Activated CD4-positive, alpha-beta T cell treated with anti-CD3 and anti-CD28 coated beads for 24 hours (primary cell): ENCODE data around the gene CACNA2D1.
"Not testable (repeated sequence)": the region's sequence is repeated elsewhere in the genome, so short reads cannot be mapped to it uniquely, and the experiment has no call there.

Source experiments
- DNase-seq, 2 donors: peaks; one replicate each; pipeline ENCODE4 v3.0.0-alpha.2; 2020; ENCODE audit warnings: low read depth in 2 of 2

Gene CACNA2D1

GRCh38 chr7:82172017-82172416, 271.6 kb downstream of the CACNA2D1 start:
- no peak for DNase-seq

GRCh38 chr7:82167558-82168314, 275.8 kb downstream of the CACNA2D1 start:
- DNase-seq = no peak

DNA sequence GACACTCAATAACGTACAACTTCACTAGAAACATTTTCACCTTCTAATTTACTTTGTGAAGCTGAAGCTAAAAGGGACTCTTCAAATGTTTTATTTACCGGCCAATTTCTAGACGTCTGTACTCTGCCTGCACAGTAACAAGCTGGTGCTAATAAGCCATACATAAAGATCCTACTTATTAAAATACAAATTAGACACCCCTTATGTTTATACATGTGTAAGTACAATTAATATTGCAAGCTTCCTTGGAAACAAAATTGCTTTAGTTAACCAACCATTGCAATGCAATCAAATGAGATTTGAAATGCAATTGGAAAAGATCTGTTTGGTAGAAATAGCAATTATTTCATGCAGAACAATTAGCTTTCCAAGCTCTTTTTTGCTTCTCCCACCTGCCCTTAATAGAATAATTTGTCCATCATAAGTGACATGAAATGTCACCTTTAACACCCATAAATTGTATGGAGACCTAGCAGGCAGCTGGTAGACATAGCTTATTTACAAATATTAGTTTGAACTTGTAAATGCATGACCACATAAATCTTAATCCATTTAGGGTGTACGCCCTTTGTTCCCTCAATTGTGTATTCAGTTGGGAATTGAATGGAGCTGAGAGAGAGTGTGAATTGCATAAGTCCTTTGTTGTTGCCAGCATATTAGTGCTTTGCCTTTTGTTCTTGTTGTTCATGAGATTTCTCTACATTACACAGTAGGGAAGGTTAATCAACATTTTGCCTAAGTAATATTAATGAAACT, 277.1 kb downstream of the CACNA2D1 start:
- DNase-seq = no peak

- DNase-seq = no peak
These were observed 278.8 kb downstream of the CACNA2D1 start for GRCh38 chr7:82164813-82165212.

- no peak for DNase-seq
These were observed 279.2 kb downstream of the CACNA2D1 start for GRCh38 chr7:82164410-82164809.

DNA sequence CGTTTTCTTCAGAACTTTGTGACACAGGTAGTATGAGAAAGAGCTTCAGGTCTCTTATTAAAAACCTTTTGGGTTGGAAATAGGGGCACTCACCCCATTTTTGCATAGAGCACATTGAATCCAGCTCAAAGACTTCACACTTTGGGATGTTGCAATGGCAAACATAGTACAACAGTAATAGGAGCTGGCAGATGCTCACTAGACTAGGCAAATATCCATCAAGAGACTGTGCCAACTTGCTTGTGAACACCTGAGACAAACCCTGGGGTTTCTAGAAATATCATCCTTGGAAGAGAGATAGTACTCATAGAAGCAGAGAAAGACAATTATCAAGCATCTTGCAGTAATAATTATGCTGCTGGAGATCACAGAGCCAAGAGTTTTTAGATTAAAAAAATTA, 280.0 kb downstream of the CACNA2D1 start:
- DNase-seq = no peak

- DNase-seq = no peak
These were observed 281.3 kb downstream of the CACNA2D1 start for GRCh38 chr7:82162289-82162688.

DNA sequence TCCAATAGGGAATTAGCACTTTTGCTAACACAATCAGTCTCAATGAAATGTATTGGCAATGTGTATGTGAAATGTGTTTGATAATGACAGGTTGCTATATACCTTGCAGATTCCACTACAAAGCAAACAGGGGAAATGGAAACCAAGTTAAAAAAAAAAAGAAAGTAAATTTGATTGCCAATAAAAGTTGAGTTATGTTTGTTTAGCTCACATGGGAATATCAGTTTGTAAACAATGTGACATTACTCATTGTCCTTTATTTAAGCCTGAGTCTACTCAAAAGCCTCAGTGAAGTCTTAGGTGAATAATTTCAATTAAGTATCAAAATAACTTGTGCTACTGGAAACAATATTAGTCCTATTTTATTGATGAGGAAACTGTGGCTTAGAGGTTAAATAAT, 285.2 kb downstream of the CACNA2D1 start:
- no peak for DNase-seq

GRCh38 chr7:82156893-82157292, 286.7 kb downstream of the CACNA2D1 start:
- DNase-seq = no peak

DNA sequence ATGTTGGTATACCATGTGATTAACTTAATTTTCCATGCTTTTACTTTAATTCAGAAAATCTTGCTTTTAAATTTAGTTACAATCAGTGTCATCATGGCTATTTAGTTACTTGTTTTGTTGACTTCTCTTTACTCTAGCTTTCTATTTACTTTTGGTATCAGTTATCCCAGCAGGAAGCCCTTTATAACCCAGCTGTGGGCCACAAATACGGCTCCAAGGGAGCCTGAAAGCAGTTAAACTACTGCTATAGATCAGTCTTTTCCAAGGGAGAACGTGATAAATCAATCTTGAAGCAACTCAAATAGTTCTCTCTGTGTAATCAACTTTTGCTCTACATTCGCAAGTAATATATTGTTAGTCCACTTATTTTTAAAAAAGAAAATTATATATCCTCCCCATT, 287.4 kb downstream of the CACNA2D1 start:
- no peak for DNase-seq

DNA sequence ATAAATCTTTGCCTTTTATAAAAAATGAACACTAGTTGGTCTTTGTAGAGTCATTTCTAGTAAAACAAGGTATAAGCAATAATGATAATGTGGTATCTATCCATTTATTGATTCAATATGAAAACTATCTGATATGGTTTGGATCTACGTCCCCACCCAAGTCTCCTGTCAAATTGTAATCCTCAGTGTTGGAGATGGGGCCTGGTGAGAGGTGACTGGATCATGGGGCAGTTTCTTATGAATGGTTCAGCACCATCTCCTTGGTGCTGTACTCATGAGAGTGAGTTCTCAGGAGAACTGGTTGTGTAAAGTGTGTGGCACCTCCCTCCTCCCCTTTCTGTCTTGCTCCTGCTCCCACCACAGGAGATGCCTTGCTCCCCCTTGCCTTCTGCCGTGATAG, 288.8 kb downstream of the CACNA2D1 start:
- DNase-seq = no peak

- DNase-seq = no peak
These were observed 289.8 kb downstream of the CACNA2D1 start for GRCh38 chr7:82153776-82154175.

DNA sequence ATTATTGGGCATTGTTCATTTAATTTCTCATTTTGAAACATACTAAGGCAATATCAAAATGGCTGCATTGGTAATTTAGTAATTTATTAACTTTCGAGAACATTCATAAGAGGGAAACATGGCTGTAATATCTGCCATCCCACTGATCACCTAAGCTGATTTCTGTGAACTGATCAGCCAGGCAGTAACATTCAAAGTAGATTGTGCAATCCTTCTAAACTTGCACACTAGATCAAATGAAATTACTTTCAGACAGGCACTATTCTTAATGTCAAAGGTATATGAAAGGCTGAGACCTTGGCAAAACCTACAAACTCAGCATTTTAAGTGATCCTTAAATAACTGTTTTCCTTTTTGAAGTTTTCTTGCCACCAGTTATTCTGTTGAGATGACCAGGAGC, 290.7 kb downstream of the CACNA2D1 start:
- no peak for DNase-seq

- no peak for DNase-seq
These were observed 297.1 kb downstream of the CACNA2D1 start for GRCh38 chr7:82146491-82146890.

GRCh38 chr7:82142263-82142864, 301.2 kb downstream of the CACNA2D1 start:
- DNase-seq = no peak

GRCh38 chr7:82141427-82141826, 302.1 kb downstream of the CACNA2D1 start:
- DNase-seq = no peak

DNA sequence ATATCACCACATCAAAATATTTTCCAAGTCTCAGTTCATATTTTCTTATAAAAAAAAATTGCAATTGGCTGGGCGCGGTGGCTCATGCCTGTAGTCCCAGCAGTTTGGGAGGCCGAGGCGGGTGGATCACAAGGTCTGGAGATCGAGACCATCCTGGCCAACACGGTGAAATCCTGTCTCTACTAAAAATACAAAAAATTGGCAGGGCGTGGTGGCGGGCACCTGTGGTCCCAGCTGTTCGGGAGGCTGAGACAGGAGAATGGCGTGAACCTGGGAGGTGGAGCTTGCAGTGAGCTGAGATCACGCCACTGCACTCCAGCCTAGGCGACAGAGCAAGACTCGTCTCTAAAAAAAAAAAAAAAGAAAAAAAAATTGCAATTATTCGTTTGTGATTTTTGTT, 303.0 kb downstream of the CACNA2D1 start:
- not testable (repeated sequence) for DNase-seq

DNA sequence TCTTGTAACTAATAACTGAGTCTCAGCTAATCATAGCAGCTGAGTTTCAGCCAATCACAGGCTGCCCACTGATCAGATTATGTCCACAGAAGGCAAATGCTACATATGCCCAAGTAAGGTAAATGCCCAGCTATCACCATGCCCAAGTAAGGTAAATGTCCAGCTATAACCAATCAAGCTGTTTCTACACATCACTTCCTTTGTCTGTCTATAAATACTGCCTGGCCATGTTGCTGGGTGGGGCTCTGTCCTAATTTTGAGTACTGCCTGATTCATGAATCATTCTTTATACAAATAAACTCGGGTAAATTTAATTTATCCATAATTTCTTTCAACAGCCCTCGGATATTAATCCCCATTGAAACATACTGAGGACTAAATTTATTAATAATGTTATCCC, 312.4 kb downstream of the CACNA2D1 start:
- no peak for DNase-seq

GRCh38 chr7:82129091-82129490, 314.5 kb downstream of the CACNA2D1 start:
- DNase-seq = no peak

- DNase-seq = no peak
These were observed 315.0 kb downstream of the CACNA2D1 start for GRCh38 chr7:82128546-82128945.

- DNase-seq = no peak
These were observed 317.0 kb downstream of the CACNA2D1 start for GRCh38 chr7:82126576-82126975.

GRCh38 chr7:82124445-82124844, 319.1 kb downstream of the CACNA2D1 start:
- DNase-seq = no peak

GRCh38 chr7:82122275-82122674, 321.3 kb downstream of the CACNA2D1 start:
- no peak for DNase-seq
